Kidney epithelial cell (primary cell): ENCODE results near the gene ST6GALNAC4. TPM values are rescaled to one million over a fixed set of nuclear protein-coding genes. Genes with fewer than 3 reads are reported as not detected.

ENCODE experiments used
- DNase-seq: peaks from one replicate; pipeline ENCODE4 v3.0.0-alpha.2; 2010; ENCODE audit warnings: low read depth
- H3K27me3 ChIP-seq: 2 replicates; pipeline ENCODE4 v1.6.0; 2011; ENCODE audit warnings: low read length; ENCODE audit not compliant: control insufficient read depth, insufficient read depth
- H3K36me3 ChIP-seq: 2 replicates; pipeline ENCODE4 v1.5.1; 2011; ENCODE audit warnings: low read length; ENCODE audit not compliant: control insufficient read depth, insufficient read depth
- H3K4me3 ChIP-seq: 2 replicates; pipeline ENCODE4 v1.5.1; 2011; ENCODE audit warnings: low read depth, mild to moderate bottlenecking, control low read depth, low read length
- total RNA-seq: library from RNA; depleted of rRNA; stranded (reverse); fragments of >200 nt; gene quantifications from 2 replicates; pipeline ENCODE4 v1.2.3, GENCODE V29; 2015
- TF ChIP-seq, protein P1 (sequence below): IDR thresholded peaks from 2 replicates; pipeline ENCODE4 v1.5.1; 2011; ENCODE audit warnings: mild to moderate bottlenecking, moderate library complexity, low read length, control low read depth, inconsistent platforms; ENCODE audit not compliant: insufficient read depth, poor library complexity, severe bottlenecking

Gene ST6GALNAC4
- total RNA-seq, 1 donor from 2014 or later, result 21.0 TPM

DNA sequence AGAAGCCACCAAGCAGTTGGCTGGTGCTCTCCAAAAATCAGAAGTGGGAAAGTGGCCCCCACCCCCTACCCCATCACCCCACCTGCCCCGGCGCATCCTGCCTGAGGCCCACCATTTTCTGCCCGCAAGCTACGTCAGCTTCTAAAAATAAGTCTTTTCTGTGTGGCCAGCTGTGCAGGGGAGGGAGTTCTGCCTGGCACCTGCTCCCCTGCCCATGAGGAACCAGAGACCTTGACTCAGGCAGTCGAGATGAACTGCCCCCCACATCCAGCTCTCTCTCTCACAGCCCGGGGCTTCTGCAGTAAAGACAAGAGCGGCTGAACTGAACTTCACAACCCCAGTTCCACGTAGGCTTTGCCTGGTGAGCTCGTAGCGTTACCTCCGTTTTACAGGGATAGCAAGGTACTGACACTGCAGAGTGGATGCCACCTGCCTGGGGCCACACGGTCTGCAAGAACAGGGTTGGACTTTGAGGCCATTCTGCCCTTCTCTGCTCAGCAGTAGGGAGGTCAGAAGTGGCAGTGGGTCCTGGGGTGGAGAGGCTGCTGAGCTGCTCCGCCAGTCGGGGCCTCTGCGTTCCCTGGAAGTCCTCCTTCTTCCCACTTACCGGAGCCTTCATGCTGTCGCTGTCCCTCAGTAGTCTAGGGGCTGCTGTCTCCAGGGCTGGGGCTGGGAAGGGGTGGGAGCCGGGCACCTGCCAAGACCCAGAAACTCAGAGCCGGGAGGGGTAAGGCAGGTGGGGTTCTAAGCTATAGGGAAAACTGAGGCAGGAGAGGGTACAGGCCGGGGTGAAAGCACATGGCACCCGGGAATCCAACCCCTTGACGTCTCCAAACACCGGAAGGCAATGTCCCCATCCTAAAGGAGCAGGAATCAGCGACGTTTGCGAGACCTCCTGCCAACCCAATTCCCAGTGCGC is 781 bp downstream of the ST6GALNAC4 start:
- TF ChIP-seq, protein P1, sequence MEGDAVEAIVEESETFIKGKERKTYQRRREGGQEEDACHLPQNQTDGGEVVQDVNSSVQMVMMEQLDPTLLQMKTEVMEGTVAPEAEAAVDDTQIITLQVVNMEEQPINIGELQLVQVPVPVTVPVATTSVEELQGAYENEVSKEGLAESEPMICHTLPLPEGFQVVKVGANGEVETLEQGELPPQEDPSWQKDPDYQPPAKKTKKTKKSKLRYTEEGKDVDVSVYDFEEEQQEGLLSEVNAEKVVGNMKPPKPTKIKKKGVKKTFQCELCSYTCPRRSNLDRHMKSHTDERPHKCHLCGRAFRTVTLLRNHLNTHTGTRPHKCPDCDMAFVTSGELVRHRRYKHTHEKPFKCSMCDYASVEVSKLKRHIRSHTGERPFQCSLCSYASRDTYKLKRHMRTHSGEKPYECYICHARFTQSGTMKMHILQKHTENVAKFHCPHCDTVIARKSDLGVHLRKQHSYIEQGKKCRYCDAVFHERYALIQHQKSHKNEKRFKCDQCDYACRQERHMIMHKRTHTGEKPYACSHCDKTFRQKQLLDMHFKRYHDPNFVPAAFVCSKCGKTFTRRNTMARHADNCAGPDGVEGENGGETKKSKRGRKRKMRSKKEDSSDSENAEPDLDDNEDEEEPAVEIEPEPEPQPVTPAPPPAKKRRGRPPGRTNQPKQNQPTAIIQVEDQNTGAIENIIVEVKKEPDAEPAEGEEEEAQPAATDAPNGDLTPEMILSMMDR, result no peak
- Histone ChIP-seq H3K27me3 (no peaks in the 10 kb centered on the region), H3K36me3 (no peaks in the 10 kb centered on the region), H3K4me3 (peak overlapping the region; percentile 64)
- DNase-seq, result no peak

DNA sequence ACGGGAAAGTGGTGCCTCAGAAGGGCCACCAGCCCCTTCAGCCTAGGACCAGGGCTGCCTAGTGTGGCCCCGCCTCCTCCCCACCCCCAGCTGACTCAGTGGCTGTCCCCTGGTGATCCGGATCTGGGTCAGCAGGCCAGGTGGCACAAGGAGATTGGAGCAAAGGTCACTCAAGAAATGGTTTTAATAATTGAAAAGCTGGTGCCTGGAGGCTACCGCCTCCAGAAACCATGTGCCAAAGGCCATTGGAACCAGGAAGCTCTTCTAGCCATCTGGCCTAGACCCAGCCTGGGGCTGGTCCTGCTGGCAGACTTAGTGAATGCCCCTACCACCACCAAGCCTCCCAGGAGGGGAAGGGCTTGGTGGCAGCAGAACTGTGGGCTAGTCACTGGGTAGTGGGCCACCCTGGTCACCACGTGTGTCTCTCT is 1.5 kb downstream of the ST6GALNAC4 start:
- Histone ChIP-seq H3K4me3 (no peak overlapping the region), H3K36me3 (no peaks in the 10 kb centered on the region), H3K27me3 (no peaks in the 10 kb centered on the region)
- DNase-seq, result no peak
- TF ChIP-seq, protein P1, result no peak

DNA sequence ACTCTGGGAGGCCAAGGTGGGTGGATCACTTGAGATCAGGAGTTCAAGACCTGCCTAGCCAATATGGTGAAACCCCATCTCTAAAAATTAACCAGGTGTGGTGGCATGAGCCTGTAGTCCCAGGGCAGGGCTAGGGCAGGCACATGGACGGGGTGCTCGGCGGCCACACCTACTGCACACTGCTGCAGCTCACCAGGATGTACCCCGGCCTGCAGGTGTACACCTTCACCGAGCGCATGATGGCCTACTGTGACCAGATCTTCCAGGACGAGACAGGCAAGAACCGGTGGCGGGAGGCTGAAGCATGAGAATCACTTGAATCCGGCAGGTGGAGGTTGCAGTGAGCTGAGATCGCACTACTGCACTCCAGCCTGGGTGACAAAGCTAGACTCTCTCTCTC is 3.2 kb downstream of the ST6GALNAC4 start:
- TF ChIP-seq, protein P1, result no peak
- Histone ChIP-seq H3K36me3 (no peaks in the 10 kb centered on the region), H3K4me3 (no peak overlapping the region), H3K27me3 (no peaks in the 10 kb centered on the region)
- DNase-seq, result no peak

DNA sequence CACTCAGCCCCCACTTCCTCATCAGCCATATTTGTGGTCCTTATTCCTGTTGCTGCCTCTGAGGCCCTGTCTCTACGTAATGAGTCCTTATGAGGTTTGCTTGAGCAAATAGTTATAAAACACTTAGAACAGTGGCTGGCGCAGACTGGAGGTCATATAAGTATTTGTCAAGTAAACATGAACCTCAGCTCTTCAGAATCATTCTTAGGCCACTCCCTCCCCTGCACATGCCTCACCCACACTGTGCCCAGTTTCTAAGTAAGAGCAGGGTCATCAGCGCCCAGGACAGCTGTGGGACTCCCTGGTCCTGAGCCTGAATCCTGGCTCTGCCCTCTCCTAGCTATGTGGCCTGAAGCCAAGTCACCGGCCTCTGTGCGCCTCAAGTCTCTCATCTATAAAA is 4.0 kb downstream of the ST6GALNAC4 start:
- H3K4me3 ChIP-seq, result no peak overlapping the region
- no peaks in the 10 kb centered on the region for H3K36me3 ChIP-seq
- H3K27me3 ChIP-seq, result no peaks in the 10 kb centered on the region
- no peak for DNase-seq
- TF ChIP-seq, protein P1, result no peak

DNA sequence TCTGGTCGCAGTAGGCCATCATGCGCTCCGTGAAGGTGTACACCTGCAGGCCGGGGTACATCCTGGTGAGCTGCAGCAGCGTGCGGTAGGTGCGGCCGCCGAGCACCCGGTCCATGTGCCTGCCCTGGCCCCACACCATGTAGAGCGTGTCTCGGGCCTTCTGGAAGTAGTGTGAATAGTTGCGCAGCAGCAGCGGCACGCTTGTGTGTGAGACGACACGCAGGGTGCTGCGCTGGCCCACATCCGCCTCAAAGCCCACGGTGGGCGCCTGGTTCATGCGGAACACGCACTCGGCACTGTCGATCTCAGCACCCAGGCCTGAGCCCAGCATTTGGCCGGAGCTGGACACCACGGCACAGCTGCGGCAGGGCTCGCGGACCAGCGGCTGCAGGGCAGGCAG is 4.5 kb downstream of the ST6GALNAC4 start:
- Histone ChIP-seq H3K27me3 (no peaks in the 10 kb centered on the region), H3K4me3 (no peak overlapping the region), H3K36me3 (no peaks in the 10 kb centered on the region)
- no peak for DNase-seq
- TF ChIP-seq, protein P1, result no peak
